Measurements from ENCODE around the gene SNAP91.

GRCh38 chr6:83509441-83509840 lies 199.5 kb downstream of the SNAP91 start:
- TF ChIP-seq CTCF (IDR thresholded peaks at IDR 0.05) (no peak), POLR2A (IDR thresholded peaks at IDR 0.05) (no peak)

All from lower leg skin (tissue), 3 donors.